SKM-1 (cell line): ENCODE measurements around the gene TNFAIP6.

Experiments
- DNase-seq: peaks from one replicate; lab custom pipeline; 2025; ENCODE audit not compliant: unreplicated experiment; lab: John Stamatoyannopoulos, UW

The TNFAIP6 gene

GRCh38 chr2:151359768-151360461 is 2.5 kb downstream of the TNFAIP6 start:
- DNase-seq, result no peak

- DNase-seq, result no peak
Observed at GRCh38 chr2:151361674-151362370, 4.4 kb downstream of the TNFAIP6 start.

GRCh38 chr2:151363709-151364108 is 6.3 kb downstream of the TNFAIP6 start:
- peak; percentile 42 for DNase-seq

- DNase-seq, result no peak
Observed at GRCh38 chr2:151367571-151367970, 10.2 kb downstream of the TNFAIP6 start.

- no peak for DNase-seq
Observed at GRCh38 chr2:151374436-151374835, 17.0 kb downstream of the TNFAIP6 start.

GRCh38 chr2:151379169-151379568 is 21.8 kb downstream of the TNFAIP6 start:
- DNase-seq, result no peak

GRCh38 chr2:151380580-151381235 is 23.3 kb downstream of the TNFAIP6 start:
- DNase-seq, result no peak

GRCh38 chr2:151381266-151381665 is 23.9 kb downstream of the TNFAIP6 start:
- DNase-seq, result no peak

GRCh38 chr2:151388011-151388410 is 30.6 kb downstream of the TNFAIP6 start:
- DNase-seq, result no peak

GRCh38 chr2:151391436-151391835 is 34.0 kb downstream of the TNFAIP6 start:
- DNase-seq, result no peak

GRCh38 chr2:151394509-151394908 is 37.1 kb downstream of the TNFAIP6 start:
- no peak for DNase-seq

- no peak for DNase-seq
Observed at GRCh38 chr2:151395509-151396374, 38.4 kb downstream of the TNFAIP6 start.

- DNase-seq, result no peak
Observed at GRCh38 chr2:151399981-151400380, 42.6 kb downstream of the TNFAIP6 start.

GRCh38 chr2:151401149-151401548 is 43.8 kb downstream of the TNFAIP6 start:
- no peak for DNase-seq

GRCh38 chr2:151403914-151404313 is 46.5 kb downstream of the TNFAIP6 start:
- DNase-seq, result no peak

GRCh38 chr2:151405376-151405775 is 48.0 kb downstream of the TNFAIP6 start:
- DNase-seq, result no peak

GRCh38 chr2:151407281-151407680 is 49.9 kb downstream of the TNFAIP6 start:
- DNase-seq, result no peak

GRCh38 chr2:151408788-151409600 is 51.6 kb downstream of the TNFAIP6 start:
- no peak for DNase-seq

- peak; percentile 90 for DNase-seq
Observed at GRCh38 chr2:151409601-151410484, 52.5 kb downstream of the TNFAIP6 start, which contains the start of gene RIF1. Gene RIF1, plus strand, starts transcription at chr2:151409902. Its CDS starts 522 bp downstream, at chr2:151410424.
